Right lobe of liver (tissue), 4 donors: Measurements from ENCODE around the gene SLC1A2.

Experiments used
- POLR2A ChIP-seq: fragments of 450-650 bp; IDR thresholded peaks from one replicate; pipeline ENCODE4 v1.6.1; 2017; ENCODE audit warnings: antibody characterized with exemption, mild to moderate bottlenecking
- TF ChIP-seq, protein P1 (sequence below), 4 donors: fragments of 200-600 bp in 3 of 4; fragments of 450-650 bp in 1 of 4; IDR thresholded peaks; one replicate each; pipeline versions ENCODE4 v1.5.1 to v1.8.0; 2016 to 2022; ENCODE audit warnings: antibody characterized with exemption in 4 of 4, mild to moderate bottlenecking in 2 of 4
- donor health status: DM: no; HTN: no; CAD: no.
- donor health status: DM: no; HTN: no; CAD: no.
- donor health status: DM: no; HTN: yes; CAD: no.

DNA sequence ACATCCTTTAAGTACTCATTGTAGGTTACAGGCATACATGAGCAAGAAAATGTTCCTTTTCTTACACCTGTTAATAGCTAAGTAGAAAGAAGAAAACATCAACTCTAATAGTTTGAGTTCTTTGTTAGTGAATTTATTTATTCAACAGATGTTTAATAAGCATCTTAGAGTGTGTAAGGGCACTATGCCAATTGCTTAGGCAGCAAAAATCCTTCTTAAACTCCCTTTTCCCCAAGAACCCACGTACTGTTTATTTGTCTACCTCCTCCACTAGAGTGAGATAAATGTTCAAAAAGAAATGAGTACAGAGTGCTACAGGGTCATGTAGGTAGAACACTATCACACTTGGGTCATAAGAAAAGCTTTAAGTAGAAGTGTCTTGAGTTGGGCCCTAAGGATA is 149.0 kb downstream of the SLC1A2 start:
- no peak for TF ChIP-seq POLR2A
- TF ChIP-seq, protein P1, sequence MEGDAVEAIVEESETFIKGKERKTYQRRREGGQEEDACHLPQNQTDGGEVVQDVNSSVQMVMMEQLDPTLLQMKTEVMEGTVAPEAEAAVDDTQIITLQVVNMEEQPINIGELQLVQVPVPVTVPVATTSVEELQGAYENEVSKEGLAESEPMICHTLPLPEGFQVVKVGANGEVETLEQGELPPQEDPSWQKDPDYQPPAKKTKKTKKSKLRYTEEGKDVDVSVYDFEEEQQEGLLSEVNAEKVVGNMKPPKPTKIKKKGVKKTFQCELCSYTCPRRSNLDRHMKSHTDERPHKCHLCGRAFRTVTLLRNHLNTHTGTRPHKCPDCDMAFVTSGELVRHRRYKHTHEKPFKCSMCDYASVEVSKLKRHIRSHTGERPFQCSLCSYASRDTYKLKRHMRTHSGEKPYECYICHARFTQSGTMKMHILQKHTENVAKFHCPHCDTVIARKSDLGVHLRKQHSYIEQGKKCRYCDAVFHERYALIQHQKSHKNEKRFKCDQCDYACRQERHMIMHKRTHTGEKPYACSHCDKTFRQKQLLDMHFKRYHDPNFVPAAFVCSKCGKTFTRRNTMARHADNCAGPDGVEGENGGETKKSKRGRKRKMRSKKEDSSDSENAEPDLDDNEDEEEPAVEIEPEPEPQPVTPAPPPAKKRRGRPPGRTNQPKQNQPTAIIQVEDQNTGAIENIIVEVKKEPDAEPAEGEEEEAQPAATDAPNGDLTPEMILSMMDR (IDR thresholded peaks at IDR 0.05), result no peak
